Keratinocyte (primary cell): ENCODE data around the gene SIK3.

Experiments
- EZH2 ChIP-seq: IDR thresholded peaks from one replicate; pipeline ENCODE4 v1.6.1; 2012; ENCODE audit warnings: inconsistent platforms, mild to moderate bottlenecking, low read length, moderate library complexity
- TF ChIP-seq, protein P1 (sequence below), 3 experiments: IDR thresholded peaks in 1 of 3; conservative IDR thresholded peaks in 1 of 3; optimal IDR thresholded peaks in 1 of 3; 2 replicates in 2 of 3; 3 replicates in 1 of 3; pipeline versions ENCODE3 to v1.5.1; 2011; ENCODE audit warnings: low read length in 3 of 3, mild to moderate bottlenecking in 3 of 3, moderate library complexity in 2 of 3, control low read depth in 1 of 3, inconsistent platforms in 1 of 3; ENCODE audit not compliant: insufficient read depth in 2 of 3; ENCODE audit errors: extremely low read depth in 1 of 3

DNA sequence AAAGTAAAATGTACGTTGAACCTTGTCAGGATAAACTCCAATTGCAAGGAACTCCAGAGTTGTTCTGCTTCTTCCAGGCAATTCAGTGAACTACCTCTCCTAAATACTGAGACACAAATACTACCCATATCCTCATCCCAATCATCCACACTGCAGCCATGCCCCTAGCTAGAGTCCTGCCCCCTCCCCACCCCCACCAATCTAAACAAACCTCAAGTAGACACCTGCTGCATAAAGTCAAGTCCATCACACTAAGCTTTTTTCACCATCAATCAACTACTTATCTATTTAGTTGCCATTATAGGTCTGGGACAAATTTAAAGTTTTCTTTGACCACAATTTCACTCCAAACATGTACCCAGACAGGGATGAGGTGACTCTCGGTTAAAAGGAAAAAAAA is 167.6 kb downstream of the SIK3 start:
- TF ChIP-seq, protein P1, sequence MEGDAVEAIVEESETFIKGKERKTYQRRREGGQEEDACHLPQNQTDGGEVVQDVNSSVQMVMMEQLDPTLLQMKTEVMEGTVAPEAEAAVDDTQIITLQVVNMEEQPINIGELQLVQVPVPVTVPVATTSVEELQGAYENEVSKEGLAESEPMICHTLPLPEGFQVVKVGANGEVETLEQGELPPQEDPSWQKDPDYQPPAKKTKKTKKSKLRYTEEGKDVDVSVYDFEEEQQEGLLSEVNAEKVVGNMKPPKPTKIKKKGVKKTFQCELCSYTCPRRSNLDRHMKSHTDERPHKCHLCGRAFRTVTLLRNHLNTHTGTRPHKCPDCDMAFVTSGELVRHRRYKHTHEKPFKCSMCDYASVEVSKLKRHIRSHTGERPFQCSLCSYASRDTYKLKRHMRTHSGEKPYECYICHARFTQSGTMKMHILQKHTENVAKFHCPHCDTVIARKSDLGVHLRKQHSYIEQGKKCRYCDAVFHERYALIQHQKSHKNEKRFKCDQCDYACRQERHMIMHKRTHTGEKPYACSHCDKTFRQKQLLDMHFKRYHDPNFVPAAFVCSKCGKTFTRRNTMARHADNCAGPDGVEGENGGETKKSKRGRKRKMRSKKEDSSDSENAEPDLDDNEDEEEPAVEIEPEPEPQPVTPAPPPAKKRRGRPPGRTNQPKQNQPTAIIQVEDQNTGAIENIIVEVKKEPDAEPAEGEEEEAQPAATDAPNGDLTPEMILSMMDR (optimal IDR thresholded peaks at IDR 0.05 in 1 of 3, IDR thresholded peaks at IDR 0.05 in 1 of 3, conservative IDR thresholded peaks at IDR 0.05 in 1 of 3; ENCODE audit: extremely low read depth in 1 of 3, insufficient read depth in 2 of 3, low read length in 3 of 3), result no peak
- TF ChIP-seq EZH2, result no peak
